Esophagus muscularis mucosa (tissue), 3 donors: Measurements from ENCODE around the gene IGFBP4.

Source experiments
- POLR2AphosphoS5 ChIP-seq, 2 donors: sonication (generic); formaldehyde crosslinking; IDR thresholded peaks; one replicate each; pipeline ENCODE4 v1.6.1; 2017; ENCODE audit warnings: antibody characterized with exemption in 2 of 2
- TF ChIP-seq, protein P1 (sequence below), 3 experiments: fragments of 200-600 bp in 2 of 3; fragments of 450-650 bp in 1 of 3; sonication (generic) in 2 of 3; IDR thresholded peaks; one replicate each; pipeline ENCODE4 v1.5.1; 2017 to 2019; ENCODE audit warnings: antibody characterized with exemption in 3 of 3, mild to moderate bottlenecking in 2 of 3, moderate library complexity in 1 of 3

DNA sequence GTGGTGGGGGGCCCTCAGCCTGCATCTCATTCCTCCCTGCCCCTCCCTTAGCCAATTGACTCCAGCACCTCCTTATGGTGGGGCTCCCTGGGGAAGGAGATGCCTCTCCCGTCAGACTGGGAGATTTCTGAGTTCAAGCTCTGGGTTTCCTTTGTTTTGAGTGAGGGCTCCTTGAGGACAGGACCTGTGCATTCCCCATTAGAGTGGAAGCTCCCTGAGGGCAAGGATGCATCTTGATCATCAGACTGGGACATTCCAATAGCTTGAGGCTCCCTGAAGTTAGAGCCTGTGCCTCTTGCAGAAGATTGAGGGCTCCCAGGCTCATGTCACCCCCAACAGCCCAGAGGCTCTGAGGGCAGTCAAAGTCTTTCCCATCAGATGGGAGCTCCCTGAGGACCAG lies 34.5 kb downstream of the IGFBP4 start:
- TF ChIP-seq, protein P1, sequence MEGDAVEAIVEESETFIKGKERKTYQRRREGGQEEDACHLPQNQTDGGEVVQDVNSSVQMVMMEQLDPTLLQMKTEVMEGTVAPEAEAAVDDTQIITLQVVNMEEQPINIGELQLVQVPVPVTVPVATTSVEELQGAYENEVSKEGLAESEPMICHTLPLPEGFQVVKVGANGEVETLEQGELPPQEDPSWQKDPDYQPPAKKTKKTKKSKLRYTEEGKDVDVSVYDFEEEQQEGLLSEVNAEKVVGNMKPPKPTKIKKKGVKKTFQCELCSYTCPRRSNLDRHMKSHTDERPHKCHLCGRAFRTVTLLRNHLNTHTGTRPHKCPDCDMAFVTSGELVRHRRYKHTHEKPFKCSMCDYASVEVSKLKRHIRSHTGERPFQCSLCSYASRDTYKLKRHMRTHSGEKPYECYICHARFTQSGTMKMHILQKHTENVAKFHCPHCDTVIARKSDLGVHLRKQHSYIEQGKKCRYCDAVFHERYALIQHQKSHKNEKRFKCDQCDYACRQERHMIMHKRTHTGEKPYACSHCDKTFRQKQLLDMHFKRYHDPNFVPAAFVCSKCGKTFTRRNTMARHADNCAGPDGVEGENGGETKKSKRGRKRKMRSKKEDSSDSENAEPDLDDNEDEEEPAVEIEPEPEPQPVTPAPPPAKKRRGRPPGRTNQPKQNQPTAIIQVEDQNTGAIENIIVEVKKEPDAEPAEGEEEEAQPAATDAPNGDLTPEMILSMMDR (IDR thresholded peaks at IDR 0.05): no peak
- no peak for TF ChIP-seq POLR2AphosphoS5 (IDR thresholded peaks at IDR 0.05)
